HCEC 1CT (cell line): ENCODE data around the gene PTH1R.
A peak's percentile ranks its signal among the peaks of the same experiment; 100 is the strongest.

ENCODE experiments used
- DNase-seq: peaks from one replicate; pipeline ENCODE4 v3.0.0-alpha.2; 2017

PTH1R gene

GRCh38 chr3:46877406-46878125 is at the start of gene PTH1R:
TSS of gene PTH1R (plus strand) at chr3:46877721. CDS start at chr3:46883560, 5,839 bp downstream.
- no peak for DNase-seq

DNA sequence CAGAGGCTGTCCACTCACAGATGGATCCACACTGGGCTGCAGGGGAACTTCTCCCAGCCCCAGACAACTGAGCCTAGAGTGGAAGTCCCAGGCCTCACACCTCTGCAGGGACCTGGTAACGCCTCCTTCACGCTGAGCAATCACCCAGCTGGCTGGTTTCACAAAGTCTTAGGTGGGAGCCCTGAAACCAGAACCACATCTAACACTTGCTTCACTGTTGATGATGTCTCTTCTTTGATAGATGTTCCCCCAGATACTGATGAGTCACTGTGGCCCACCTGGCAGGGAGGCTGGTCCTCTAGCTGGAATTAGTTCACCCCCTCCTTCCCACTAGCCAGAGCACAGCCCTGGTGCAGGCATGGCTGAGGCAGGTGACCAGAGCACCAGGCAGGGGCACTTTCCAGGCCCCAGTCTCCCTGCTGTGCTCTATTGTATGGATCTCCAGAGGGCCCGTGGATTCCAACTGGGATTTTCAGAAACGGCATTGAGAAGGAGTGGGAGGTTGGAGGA is 47.8 kb upstream of the PTH1R start:
- DNase-seq = no peak

DNA sequence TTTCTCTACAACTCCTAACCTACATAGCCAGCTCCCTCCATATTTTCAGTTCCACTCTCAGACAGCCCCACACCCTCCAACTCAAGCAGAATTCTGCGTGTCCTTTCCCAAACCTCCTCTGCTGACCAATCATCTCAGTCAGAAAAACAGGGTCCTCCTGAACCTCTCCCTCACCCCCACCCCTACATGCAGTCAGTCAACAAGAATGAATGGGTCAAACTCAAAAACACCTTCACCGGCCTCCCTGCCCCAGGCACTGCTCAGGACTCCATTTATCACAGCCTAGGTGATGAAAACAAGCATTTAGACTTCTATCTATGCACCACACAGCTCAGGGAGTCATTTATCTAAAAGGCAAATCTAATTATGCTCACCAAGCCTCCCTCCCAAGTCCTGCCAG is 46.7 kb upstream of the PTH1R start:
- no peak for DNase-seq

DNA sequence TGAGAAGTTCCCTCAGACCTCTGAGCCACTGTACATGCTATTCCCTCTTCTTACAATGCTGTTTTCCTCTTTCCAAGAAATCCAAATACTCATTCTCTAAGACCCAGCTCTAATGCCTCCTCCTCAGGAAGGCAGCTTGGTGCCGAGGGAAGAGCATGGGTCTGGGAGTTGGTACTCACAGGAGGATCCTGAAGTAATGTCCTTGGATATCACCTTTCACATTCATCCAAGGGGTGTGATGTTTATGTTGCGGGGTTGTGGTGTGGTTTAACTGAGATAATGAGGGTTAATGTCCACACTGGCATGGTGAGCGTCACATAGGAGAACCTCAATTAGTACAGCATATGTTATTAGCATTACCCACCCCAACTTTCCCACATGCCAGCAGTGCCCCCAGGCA is 46.2 kb upstream of the PTH1R start:
- DNase-seq = no peak

DNA sequence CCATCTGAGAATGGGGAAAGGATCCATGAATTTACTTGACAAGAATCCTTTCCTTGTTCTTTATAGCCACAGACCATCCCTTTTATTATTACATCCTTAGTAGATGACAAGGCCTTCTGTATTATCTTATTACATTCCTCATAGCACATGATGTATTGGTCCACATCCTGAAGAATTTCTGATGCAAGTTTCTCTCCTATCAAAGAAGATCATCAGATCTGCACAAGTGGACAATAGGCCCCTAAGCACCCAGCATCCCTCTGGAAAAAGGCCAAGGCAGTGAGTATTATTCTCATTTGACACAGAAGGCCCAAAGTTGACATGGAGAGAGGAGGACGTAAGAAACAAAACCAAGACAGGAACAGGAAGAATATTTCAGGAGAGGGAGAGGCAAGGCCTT is 45.7 kb upstream of the PTH1R start:
- no peak for DNase-seq

GRCh38 chr3:46833346-46834300 is 43.9 kb upstream of the PTH1R start:
- no peak for DNase-seq

DNA sequence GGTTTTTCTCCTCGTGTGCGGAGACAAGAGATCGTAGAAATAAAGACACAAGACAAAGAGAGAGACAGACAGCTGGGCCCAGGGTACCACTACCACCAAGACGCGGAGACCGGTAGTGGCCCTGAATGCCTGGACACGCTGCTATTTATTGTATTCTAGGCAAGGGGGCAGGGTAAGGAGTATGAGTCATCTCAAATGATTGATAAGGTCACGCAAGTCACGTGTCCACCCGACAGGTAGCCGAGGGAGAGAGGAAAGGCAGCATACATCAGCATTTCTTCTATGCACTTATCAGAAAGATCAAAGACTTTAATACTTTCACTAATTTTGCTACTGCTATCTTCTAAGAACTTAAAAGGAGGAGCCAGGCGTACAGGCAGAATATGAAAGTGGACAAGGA is 42.5 kb upstream of the PTH1R start:
- no peak for DNase-seq

GRCh38 chr3:46835491-46835890 is 42.0 kb upstream of the PTH1R start:
- no peak for DNase-seq

GRCh38 chr3:46838301-46838700 is 39.2 kb upstream of the PTH1R start:
- no peak for DNase-seq

DNA sequence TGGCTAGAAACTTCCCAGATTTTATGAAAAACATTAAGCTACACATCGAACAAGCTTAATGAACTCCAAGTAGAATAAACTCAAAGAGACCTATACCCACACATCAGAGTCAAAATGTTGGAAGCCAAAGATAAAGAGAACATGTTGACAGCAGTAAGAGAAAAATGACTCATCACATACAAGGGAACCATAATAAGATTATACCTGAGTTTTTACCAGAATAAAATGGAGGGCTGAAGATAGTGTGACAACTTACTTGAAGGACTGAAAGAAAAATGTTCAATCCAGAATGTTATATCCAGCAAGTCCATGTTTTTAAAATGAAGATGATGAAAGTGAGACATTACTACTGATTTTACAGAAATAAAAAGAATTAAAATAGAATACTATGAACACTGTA is 37.0 kb upstream of the PTH1R start:
- DNase-seq = no peak

DNA sequence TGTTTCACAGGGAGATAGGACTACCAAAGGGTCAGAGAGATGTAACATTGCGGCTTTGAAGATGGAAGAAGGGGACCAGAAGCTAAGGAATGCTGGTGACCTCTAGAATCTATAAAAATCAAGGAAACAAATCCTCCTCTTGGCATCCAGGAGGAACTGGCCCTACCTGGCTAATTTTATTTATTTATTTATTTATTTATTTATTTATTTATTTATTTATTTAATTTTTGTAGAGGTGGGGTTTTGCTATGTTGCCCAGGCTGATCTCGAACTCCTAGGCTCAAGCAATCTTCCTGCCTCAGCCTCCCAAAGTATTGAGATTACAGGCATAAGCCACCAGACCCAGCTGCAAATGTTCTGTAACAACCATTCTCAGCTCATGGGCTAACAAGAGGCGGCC is 34.0 kb upstream of the PTH1R start:
- DNase-seq = no peak

- no peak for DNase-seq
These were observed 33.1 kb upstream of the PTH1R start for GRCh38 chr3:46844397-46844796.

GRCh38 chr3:46844881-46845312 is 32.6 kb upstream of the PTH1R start:
- no peak for DNase-seq

- peak; percentile 37 for DNase-seq
These were observed 32.1 kb upstream of the PTH1R start for GRCh38 chr3:46845397-46845859.

DNA sequence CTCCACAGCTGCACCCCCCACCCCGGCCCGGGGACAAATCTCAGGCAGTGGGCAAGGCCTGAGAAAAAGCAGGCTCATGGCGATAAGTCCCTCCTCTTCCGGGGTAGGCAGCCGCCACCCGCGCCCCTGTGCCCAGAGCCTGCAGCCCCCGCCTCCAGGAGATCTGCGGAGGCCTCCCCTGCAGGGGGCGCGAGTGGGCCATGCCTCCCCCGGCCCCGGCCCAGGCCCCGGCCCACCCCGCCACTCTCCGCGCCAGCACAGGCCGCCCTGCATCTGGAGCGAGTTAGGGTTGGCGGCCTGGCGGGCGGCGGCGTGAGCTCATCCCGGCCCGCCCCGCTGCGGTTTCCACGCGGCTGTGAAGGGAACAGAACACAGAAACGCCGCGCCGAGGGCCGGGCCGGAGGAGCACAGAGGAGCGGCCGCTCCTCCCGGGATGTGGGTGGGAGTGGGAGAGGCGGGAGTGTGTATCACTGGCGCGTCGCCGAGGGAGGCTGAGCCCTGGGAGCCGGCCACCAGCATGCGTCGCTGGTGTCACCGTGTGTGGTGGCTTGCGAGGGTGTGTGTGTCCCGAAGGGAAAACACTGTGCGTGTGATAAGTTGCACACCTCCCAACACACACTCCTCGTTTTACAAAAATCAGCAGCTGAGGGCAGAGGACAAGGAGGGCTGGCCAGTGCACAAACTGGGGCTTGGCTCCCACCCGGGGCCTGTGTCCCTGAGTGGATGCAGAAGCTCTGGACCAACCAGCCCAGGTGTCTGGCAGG is 31.5 kb upstream of the PTH1R start:
- DNase-seq = peak; percentile 51

DNA sequence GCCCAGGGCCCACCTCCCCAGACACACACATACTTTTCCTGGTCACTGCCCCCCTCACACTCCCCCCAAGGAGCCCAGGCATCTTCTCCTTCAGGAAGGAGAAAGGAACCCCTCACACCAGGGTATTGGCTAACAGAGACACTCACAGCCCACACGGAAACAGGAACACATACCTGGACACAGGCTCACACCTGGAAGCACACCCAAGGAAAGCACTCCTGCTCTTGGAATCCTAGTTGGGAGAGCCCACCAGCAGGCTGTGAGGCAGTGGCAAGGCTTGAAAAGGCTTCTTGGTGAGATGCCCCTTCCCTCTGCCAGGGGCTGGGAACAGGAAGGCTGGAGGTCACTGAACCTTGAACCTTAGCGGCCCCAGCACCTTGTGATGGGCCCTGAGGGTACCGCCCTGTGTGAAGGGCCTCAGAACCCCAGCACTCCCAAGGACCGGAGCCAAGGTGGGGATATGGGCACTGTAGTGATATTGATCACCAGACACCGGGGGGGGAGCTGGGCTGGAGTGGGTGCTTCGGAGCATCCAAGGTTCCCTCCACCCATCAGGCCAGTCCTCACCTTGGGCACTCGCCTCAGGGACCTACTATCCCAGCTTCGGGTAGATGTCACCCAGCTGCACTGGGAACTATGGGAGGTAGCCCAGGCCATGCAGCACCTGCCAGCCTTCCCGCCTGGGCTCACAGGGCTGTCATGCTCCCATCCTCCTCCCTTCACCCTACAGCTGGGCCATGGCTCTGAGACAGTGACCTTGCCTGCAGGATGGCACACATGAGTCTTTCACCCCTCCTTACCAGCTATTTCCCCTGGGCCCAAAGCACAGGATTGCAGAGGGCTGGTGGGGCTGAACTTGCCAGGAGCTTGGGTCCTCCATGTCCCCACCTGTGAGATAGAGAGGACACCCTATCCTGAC is 30.6 kb upstream of the PTH1R start:
- DNase-seq = no peak

DNA sequence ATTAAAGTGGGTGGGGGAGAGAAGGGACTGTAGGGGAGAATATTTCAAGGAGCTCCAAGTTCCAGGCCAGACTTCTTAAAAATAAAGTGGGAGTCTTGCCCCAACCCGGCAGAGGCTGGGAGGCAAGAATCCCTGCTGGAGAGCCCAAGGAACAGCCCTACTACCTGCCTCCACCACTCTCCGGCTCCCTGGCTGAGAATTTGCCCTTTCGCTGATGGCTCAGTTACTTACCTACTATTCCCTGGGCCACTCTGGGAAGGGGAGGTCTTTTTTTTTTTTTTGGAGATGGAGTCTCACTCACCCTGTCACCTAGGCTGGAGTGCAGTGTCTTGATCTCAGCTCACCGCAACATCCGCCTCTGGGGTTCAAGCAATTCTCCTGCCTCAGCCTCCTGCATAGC is 29.8 kb upstream of the PTH1R start:
- DNase-seq = no peak

GRCh38 chr3:46848271-46849044 is 29.1 kb upstream of the PTH1R start:
- DNase-seq = peak; percentile 5

GRCh38 chr3:46849045-46849631 is 28.4 kb upstream of the PTH1R start:
- no peak for DNase-seq

GRCh38 chr3:46849686-46850467 is 27.6 kb upstream of the PTH1R start:
- no peak for DNase-seq
